ENCODE measurements around the gene PIGH.

DNA sequence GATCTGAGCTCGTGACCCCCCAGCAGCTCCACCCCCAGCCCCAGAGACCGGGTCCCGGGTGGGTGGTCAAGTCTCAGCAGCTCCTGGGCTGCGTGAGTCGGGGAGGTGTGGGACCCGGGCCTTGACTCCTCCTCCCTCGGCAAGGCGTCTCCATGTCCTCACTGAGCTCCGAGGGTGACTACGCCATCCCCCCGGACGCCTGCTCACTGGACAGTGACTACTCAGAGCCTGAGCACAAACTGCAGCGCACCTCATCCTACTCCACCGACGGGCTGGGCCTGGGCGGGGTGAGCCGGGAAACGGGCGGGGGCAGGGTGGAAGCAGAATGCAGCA is 28.1 kb downstream of the PIGH start:
- TF ChIP-seq, protein P1, sequence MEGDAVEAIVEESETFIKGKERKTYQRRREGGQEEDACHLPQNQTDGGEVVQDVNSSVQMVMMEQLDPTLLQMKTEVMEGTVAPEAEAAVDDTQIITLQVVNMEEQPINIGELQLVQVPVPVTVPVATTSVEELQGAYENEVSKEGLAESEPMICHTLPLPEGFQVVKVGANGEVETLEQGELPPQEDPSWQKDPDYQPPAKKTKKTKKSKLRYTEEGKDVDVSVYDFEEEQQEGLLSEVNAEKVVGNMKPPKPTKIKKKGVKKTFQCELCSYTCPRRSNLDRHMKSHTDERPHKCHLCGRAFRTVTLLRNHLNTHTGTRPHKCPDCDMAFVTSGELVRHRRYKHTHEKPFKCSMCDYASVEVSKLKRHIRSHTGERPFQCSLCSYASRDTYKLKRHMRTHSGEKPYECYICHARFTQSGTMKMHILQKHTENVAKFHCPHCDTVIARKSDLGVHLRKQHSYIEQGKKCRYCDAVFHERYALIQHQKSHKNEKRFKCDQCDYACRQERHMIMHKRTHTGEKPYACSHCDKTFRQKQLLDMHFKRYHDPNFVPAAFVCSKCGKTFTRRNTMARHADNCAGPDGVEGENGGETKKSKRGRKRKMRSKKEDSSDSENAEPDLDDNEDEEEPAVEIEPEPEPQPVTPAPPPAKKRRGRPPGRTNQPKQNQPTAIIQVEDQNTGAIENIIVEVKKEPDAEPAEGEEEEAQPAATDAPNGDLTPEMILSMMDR (IDR thresholded peaks at IDR 0.05): no peak
- no peak for TF ChIP-seq POLR2A (IDR thresholded peaks at IDR 0.05)
- TF ChIP-seq EP300 (IDR thresholded peaks at IDR 0.05): no peak

Data from tibial nerve (tissue), 4 donors.